ENCODE results near the gene MTHFD1L. TPM values are rescaled to one million over a fixed set of nuclear protein-coding genes. Genes with fewer than 3 reads are reported as not detected.
A peak's percentile ranks its signal among the peaks of the same experiment; 100 is the strongest.
"Not testable (repeated sequence)": the region's sequence is repeated elsewhere in the genome, so short reads cannot be mapped to it uniquely, and the experiment has no call there.

Gene MTHFD1L
- total and polyA plus RNA-seq, 2 experiments from 2014 or later, result 18.2 to 37.9 TPM

DNA sequence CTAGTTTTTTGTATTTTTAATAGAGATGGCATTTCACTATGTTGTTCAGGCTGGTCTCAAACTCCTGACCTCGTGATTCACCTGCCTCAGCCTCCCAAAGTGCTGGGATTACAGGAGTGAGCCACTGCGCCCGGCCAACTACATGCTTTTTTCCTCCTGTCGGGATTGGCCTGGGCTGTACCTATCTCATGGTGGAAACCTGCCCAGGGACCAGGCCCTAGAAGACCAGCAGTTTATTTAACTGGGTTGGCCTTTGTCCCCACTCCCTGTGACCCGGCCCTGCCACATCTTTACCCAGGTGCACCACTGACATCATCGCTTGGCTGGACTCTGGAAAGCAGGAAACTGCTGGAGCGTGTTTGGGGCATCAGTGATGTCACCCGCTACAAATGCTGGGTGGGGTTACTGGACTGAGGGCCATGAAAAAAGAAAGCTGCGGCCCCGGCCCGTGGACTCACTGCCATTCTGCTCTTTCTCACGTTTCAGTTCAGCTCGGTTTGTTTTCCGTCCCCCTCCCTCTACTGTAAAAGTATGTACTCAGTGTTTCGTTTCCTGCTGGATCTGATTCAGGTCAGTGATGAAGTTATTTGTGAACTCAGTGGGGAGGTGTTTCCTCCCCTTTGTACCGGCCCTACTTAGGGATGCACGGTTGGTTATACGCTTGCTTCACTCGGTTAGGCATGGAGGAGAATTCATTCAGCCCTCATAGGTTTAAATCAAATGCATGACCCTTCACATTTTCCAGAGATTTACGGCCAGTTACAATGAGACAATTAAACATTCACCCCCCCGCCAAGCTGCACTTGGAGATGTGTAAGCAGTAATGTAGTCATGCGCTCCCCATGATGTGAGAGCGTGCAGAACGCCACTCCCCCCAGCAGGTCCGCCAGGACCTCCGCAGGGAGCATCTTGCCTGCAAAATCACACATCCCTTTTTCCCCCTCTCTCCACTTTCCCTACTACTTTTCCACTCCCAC lies 179.3 kb downstream of the MTHFD1L start:
- H3K36me3 ChIP-seq, result no peaks in the 10 kb centered on the region
- H3K4me3 ChIP-seq, result no peak overlapping the region
- H3K27ac ChIP-seq, result peak overlapping the region; percentile 21

DNA sequence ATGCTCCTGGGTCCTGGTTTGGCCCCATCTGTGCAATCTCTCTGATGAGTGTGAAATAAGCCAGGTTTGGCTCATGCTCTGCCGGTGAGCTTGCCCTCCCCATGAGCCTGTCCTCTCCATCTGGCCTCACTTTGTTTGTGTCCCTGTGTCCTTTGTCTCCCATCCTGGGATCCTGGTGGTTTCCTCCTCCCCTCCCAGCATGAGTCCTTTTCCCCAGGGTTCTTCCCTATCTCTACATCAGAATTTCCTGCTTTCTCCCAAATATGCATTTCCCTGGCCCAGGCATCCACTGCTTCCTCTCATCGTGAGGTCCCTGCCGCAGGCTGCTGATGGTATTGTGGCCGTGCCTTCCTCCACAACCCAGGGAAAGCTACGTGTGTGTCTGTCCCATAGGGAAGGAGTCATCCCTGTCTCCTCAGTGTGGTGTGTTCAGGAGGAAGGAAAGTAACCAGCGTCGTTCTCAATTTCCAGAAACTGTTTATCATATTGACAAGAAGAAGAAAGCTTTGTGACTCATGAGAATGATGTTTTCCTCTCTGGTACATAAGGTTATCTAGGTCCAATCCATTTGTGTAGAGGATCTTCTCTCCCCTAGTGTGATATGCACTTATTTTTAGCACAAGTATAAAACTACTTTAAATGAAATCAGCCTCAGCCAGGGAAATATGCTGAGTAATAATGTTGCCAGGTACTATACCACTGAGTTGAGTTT lies 180.2 kb downstream of the MTHFD1L start:
- H3K4me3 ChIP-seq; H3K9me3 ChIP-seq (ENCODE audit: low read depth); H3K36me3 ChIP-seq; H3K27me3 ChIP-seq: not testable (repeated sequence)
- H3K27ac ChIP-seq, result peak overlapping the region; percentile 21
- peak in 1 of 2 donors; percentile 54 for DNase-seq (ENCODE audit: low read depth in 1 of 2, low spot score in 1 of 2)
- H3K4me1 ChIP-seq (ENCODE audit: low read depth), result peaks cover 17% of the 10 kb centered on the region

More for the DNA sequence above, 179.3 kb downstream of the MTHFD1L start:
- H3K27me3 ChIP-seq, result no peaks in the 10 kb centered on the region
- no peaks in the 10 kb centered on the region for H3K9me3 ChIP-seq (ENCODE audit: low read depth)
- TF ChIP-seq, protein P1, sequence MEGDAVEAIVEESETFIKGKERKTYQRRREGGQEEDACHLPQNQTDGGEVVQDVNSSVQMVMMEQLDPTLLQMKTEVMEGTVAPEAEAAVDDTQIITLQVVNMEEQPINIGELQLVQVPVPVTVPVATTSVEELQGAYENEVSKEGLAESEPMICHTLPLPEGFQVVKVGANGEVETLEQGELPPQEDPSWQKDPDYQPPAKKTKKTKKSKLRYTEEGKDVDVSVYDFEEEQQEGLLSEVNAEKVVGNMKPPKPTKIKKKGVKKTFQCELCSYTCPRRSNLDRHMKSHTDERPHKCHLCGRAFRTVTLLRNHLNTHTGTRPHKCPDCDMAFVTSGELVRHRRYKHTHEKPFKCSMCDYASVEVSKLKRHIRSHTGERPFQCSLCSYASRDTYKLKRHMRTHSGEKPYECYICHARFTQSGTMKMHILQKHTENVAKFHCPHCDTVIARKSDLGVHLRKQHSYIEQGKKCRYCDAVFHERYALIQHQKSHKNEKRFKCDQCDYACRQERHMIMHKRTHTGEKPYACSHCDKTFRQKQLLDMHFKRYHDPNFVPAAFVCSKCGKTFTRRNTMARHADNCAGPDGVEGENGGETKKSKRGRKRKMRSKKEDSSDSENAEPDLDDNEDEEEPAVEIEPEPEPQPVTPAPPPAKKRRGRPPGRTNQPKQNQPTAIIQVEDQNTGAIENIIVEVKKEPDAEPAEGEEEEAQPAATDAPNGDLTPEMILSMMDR (IDR thresholded peaks at IDR 0.05; ENCODE audit: low read depth, low read length), result no peak
- peak in 1 of 2 donors; percentile 84 for DNase-seq (ENCODE audit: low read depth in 1 of 2, low spot score in 1 of 2)
- H3K4me1 ChIP-seq (ENCODE audit: low read depth), result peaks cover 22% of the 10 kb centered on the region

DNA sequence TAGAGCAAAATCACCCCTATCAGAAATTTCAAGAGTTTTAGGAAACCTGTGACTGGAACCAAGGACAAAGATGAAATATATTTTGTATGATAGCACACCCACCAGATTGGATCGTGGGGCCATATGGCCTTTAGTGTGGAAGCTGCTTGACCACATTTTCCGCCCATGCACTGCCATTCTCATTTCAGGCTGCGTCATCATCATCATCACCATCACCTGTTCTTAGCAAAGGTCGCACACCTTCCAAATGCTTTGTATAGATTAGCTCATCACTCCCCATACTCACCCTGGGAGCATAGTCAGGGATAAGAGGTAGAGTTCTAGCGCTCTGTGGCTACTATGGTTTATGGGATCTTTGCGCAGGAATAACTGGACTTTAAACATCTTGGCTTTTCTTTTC lies 185.7 kb downstream of the MTHFD1L start:
- Histone ChIP-seq H3K4me1 (ENCODE audit: low read depth) (peaks cover 13% of the 10 kb centered on the region), H3K9me3 (ENCODE audit: low read depth) (no peaks in the 10 kb centered on the region), H3K4me3 (no peak overlapping the region), H3K27me3 (no peaks in the 10 kb centered on the region), H3K27ac (no peak overlapping the region), H3K36me3 (no peaks in the 10 kb centered on the region)
- DNase-seq (ENCODE audit: low read depth in 1 of 2, low spot score in 1 of 2), result no peak
- TF ChIP-seq, protein P1 (IDR thresholded peaks at IDR 0.05; ENCODE audit: low read depth, low read length), result no peak

- Histone ChIP-seq H3K27ac (no peak overlapping the region), H3K4me3 (no peak overlapping the region), H3K4me1 (ENCODE audit: low read depth) (peaks cover 19% of the 10 kb centered on the region), H3K36me3 (no peaks in the 10 kb centered on the region), H3K9me3 (ENCODE audit: low read depth) (no peaks in the 10 kb centered on the region), H3K27me3 (no peaks in the 10 kb centered on the region)
- TF ChIP-seq, protein P1 (IDR thresholded peaks at IDR 0.05; ENCODE audit: low read depth, low read length), result no peak
- DNase-seq (ENCODE audit: low read depth in 1 of 2, low spot score in 1 of 2), result no peak
Observed at GRCh38 chr6:151052021-151052646, 186.6 kb downstream of the MTHFD1L start.

DNA sequence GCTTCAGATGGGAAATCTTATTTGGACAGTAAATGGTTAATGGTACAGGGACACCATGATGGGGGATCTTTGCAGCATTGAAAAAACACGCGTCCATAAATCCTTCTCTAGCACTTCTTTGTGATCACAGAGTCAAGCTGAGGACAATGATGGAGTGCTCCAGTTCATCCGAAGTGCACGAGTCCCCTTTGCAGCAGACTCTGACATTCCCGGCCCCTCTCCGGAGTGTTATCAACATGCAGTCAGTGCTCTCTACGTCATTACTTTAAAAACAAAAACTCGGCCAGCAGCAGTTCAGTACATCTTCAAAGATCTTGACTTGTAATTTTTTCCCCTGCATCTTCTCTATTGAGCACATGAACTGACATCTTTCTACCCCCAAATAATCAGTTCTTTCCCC lies 188.8 kb downstream of the MTHFD1L start:
- Histone ChIP-seq H3K36me3 (no peaks in the 10 kb centered on the region), H3K4me1 (ENCODE audit: low read depth) (peaks cover 34% of the 10 kb centered on the region), H3K9me3 (ENCODE audit: low read depth) (no peaks in the 10 kb centered on the region), H3K4me3 (no peak overlapping the region), H3K27ac (peak overlapping the region; percentile 66), H3K27me3 (no peaks in the 10 kb centered on the region)
- peak; percentile 68 to 82 for DNase-seq (ENCODE audit: low read depth in 1 of 2, low spot score in 1 of 2)
- TF ChIP-seq, protein P1 (IDR thresholded peaks at IDR 0.05; ENCODE audit: low read depth, low read length), result no peak

Data from cardiac muscle cell (in vitro differentiated cells and primary cell).